Activated CD8-positive, alpha-beta memory T cell treated with anti-CD3 and anti-CD28 coated beads, Interleukin-2, amount 50 U/mL, for 1 hour (primary cell): ENCODE data around the gene KLHL11.

Source experiments
- DNase-seq: peaks from one replicate; pipeline ENCODE4 v3.0.0-alpha.2; 2020; ENCODE audit errors: extremely low read depth

Gene KLHL11

DNA sequence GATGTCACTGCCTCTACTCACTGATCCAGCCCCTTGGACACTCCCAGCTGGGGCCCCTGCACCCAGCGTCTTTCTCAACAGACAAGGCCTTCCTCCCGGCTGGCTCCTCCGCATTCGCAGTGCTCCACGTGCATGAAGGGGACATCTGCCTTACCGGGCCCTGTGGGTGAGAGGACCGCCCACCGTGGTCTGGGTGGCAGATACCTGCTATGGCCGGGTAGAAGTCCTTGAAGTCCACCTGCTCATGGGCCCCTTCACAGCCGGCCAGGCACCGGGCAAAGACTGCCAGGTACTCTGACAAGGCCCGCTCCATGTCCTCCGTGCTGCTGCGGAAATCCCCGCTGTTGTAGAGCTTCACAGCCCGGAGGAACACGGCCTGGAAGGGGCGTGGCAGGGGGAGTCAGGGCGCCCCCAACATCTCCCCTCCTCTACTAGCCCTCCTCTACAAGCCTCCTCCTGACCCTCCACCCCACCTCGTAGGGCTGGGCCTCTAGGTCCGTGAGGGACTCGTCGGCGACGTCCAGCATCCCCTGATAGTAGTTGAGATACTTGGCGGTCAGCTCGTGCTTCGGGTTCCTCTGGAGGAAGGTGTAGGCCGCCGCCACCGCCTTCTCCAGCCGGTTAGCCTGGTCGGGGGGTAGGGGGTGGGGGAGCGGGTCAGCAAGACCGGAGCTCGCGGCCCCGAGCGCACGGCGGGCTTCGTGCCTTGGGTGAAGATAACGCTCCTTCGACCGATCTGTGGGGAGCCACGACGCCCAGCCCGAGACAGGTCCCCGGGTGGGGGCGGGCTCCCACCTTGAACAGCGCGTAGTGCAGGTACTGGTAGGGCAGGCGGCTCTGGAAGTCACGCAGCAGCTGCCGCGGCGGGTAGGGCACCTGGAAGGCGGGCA, 54.3 kb downstream of the KLHL11 start:
- no peak for DNase-seq

- no peak for DNase-seq
Observed at GRCh38 chr17:41806685-41807445, 58.4 kb downstream of the KLHL11 start.
